ENCODE measurements around the gene SLC35G6.
"Not testable (repeated sequence)": the region's sequence is repeated elsewhere in the genome, so short reads cannot be mapped to it uniquely, and the experiment has no call there.

Gene SLC35G6

DNA sequence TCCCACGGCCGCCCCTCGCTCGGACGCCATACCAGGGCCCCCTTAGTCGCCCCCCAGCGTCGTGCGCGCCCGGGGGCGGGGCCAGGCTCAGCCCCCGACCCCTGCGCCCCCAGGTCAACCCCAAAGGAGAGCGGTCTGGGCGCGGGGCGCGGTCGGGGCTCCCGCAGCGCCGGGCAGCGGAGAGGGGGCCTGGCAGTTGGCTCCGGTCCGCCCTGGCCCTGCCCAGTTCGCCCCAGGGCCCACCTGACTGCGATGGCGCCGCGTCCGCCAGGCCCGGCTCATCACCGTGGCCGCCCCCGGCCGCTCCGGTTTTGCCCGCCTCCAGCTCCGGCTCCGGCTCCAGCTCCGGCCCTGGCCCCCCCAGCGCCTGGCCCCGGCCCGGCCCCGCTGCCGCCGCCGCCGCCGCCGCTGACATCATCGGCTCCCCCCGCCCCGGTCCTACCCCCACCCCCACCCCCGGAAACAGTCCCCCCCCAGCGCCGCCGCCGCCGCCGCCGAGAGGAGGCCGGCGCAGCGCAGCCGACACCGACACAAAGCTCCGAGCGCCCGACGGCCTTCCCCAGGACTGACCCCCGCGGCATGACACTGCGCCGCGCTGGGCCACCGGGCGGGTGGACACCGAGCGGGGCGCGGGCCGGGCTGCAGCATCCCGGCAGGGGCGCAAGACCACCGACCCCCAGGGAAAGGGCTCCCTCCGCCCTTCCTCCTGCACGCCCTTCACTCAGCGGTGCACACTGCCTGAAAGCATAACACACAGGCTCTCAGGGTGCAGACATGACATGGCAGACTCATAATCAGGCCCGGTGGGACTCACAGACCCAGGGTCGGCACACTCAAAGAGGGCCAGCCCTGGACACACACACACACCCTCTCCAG lies 1.8 kb upstream of the SLC35G6 start, which contains the start of gene ZBTB4:
TSS of gene ZBTB4 (minus strand) at position 419 of the 876 bp plus-strand sequence. CDS start 12,830 bp downstream, outside the sequence.
- peak; percentile 60 to 65 for DNase-seq

DNA sequence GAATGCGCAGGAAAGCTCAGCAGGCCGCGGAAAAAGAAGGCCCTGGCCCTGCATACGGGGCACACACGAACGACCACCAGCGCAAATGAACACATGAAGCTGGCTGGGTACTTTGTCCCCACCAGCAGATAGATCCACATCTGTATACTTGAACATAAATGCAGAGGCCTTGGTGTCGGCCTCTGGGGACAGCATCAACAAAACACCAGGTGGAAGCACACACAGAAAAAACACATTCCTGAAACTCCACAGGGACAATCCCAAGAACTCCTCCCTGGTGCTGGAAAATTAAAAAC lies 1.2 kb upstream of the SLC35G6 start:
- no peak for DNase-seq

DNA sequence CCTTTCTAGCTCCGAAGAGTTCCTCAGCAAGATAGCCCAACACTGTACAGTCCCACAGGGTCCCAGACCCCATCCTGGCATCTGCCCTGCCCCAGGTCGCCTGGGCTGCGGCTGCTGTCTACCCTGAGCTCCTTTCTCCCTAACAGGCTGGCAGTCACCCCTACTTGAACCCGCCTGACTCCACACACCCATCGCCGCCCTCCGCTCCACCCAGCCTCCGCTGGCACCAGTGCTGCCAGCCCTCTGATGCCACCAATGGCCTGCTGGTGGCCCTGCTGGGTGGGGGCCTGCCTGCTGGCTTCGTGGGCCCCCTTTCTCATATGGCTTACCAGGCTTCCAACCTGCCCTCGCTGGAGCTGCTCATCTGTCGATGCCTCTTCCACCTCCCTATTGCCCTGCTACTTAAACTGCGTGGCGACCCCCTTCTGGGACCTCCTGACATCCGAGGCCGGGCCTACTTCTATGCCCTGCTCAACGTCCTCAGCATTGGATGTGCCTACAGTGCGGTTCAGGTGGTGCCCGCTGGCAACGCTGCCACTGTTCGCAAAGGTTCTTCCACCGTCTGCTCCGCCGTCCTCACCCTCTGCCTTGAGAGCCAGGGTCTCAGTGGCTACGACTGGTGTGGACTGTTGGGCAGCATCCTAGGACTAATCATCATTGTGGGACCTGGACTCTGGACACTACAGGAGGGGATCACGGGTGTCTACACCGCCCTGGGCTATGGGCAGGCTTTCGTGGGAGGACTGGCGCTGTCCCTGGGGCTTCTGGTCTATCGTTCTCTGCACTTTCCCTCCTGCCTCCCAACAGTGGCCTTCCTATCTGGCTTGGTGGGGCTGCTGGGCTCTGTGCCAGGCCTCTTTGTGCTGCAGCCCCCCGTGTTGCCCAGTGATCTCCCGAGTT lies 846 bp downstream of the SLC35G6 start:
- not testable (repeated sequence) for DNase-seq

DNA sequence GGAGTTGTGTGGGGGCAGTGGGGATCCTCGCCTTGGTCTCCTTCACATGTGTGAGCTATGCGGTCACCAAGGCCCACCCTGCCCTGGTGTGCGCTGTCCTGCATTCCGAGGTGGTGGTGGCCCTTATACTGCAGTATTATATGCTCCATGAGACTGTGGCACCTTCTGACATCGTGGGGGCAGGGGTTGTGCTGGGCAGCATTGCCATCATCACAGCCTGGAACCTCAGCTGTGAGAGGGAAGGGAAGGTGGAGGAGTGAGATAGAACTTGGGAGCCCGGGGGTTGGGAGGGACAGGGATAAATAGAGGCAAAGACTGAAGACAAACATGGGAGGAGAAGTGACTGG lies 1.5 kb downstream of the SLC35G6 start:
- not testable (repeated sequence) for DNase-seq

DNA sequence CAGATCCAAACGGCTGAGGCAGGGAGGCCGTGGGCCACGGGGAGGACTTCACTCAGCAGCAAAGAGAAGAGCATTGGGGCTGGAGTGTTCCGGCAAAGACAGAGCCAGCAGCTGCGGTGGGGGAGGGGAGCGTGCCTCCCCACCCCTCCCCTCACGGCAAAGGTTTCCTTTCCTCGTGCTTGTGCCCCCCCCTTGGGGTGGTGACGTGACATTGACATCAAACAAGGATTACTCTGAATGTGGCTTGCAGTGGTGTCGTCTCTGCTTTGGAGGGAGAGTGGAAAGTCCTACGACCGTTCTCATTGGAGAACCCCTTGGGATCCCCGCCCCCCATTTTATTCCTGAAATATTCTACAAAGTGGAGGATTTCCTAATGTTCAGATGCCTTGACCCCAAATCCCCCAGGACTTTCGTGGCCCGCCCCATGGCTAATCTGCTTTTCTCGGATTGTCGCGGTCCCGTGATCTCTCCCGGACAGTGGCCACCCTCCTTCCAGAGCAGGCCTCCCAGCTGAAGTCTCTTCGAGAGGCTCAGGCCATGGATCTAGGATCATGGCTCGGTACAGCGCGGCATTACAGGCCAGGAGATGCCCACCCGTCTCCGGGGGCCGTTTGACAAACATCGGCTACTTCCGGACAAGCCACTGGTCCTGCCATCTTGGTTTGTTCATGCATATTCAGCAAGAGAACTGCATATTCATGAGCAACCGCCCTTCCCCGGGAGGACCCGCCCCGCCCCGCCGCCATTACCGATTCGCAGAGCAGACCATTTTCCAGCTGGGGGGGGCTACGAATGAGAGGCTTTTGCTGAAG lies 2.2 kb downstream of the SLC35G6 start:
- DNase-seq, result peak; percentile 96 to 98

DNA sequence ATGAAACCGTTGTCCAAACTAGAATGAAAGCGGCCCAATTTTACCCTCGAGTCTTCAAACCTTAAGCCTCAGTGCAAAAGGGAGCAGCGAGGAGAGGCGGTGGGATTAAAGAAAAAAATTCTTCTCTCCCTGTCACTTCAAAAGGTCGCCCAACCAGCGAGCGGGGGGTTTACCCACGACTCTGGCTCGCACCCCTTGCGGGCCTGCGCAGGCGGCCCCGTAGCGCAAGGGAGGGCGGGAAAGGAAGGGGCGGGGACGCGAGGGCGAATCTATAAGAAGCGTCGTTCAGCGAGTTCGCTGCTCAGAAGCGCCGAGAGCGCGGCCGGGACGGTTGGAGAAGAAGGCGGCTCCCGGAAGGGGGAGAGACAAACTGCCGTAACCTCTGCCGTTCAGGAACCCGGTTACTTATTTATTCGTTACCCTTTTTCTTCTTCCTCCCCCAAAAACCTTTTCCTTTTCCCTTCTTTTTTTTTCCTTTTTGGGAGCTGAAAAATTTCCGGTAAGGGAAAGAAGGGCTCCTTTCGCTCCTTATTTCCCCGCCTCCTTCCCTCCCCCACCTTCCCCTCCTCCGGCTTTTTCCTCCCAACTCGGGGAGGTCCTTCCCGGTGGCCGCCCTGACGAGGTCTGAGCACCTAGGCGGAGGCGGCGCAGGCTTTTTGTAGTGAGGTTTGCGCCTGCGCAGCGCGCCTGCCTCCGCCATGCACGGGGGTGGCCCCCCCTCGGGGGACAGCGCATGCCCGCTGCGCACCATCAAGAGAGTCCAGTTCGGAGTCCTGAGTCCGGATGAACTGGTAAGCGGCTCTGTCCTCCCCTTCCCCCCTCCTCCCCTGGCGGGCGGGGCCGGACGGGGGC lies 3.0 kb downstream of the SLC35G6 start, which contains the start of gene POLR2A:
TSS of gene POLR2A (plus strand) at position 300 of the 852 bp plus-strand sequence.
- DNase-seq, result peak; percentile 97 to 98

DNA sequence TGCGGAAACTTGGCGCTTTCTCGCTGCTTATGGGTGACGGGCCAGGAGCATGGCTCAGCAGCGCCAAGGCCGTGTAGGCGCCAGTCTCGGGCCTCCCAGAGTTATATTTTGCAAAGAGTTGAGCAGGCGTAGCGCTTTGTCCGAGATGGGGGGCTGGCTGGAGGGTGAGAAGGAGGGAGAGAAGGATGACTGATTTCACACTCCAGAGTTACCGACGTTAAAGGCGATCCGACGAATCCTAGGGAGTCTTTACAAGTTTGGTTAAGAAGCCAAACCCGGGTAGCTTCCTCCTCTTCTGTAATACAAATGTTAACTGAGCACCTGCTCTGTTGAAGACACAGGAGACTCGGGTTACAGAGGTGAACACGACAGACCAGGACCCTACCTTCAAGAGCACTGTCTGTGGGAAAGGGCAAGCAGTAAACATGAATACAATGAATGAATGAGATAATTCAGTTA lies 3.7 kb downstream of the SLC35G6 start:
- no peak for DNase-seq

DNA sequence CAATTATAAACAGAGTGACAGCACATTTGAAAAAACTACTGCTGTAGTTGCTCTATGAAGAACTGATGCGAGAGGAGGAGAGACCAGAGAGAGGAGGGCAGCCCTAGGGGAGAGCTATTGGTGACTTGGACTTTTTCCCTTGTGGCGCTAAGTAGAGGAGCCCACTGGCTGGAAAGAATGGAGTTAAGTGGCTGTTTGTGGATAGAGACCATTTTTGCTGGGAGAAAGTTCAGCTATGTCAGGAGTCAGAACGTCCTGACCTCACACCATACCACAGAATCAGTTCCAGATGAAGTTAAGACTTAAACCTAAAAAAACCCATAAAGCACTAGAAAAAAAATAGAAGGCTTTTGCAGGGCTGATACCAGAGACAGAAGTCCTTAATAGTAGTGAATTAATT lies 4.9 kb downstream of the SLC35G6 start:
- no peak for DNase-seq

DNA sequence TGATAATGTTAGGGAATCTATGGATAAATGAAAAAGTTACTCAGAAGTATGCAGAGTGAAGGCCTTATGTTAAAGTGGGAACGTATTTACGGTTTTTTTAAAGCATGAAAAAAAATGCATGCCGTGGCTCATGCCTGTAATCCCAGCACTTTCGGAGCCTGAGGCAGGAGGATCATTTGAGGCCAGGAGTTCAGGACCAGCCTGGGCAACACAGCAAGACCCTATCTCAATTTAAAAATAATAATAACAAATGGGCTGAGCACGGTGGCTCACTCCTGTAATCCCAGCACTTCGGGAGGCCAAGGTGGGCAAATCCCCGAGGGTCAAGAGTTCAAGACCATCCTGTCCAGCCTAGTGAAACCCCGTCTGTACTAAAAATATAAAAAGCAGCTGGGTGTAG lies 8.9 kb downstream of the SLC35G6 start:
- DNase-seq, result no peak

DNA sequence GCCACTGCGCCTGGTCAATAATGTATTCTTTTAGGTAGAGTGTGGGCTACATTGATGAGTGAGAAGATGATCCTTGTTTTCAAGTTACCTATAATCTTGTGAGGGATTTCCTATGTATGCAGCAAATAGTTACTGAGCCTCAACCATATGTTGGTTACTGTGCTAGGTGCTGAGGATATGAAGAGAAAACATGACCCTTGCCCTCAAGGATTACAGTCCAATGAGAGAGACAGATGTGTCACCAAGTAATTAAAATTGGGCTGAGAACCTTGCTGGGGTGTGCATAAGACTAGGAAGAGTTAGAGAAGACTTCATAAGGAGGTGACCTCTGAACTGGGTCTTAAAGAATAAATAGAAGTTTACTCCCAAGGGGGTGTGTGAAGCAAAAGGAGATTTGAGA lies 10.3 kb downstream of the SLC35G6 start:
- no peak for DNase-seq

DNA sequence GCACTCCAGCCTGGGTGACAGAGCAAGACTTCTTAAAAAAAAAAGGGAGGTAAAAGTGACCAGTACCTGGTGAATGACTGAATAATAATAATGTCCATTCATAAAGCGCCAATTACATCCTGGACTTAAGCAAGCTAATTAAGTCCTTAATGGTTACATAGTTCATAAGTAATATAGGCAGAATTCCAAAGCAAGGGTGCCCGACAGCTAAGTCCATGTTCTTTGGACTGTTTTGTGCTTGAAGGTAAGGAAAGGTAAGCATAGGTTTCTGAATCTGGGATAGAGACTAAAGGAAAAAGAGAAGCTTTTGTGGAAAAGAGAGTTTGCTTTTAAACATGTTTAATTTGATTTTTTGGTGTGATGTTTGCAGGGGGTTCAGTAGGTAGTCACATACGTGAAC lies 12.7 kb downstream of the SLC35G6 start:
- no peak for DNase-seq

DNA sequence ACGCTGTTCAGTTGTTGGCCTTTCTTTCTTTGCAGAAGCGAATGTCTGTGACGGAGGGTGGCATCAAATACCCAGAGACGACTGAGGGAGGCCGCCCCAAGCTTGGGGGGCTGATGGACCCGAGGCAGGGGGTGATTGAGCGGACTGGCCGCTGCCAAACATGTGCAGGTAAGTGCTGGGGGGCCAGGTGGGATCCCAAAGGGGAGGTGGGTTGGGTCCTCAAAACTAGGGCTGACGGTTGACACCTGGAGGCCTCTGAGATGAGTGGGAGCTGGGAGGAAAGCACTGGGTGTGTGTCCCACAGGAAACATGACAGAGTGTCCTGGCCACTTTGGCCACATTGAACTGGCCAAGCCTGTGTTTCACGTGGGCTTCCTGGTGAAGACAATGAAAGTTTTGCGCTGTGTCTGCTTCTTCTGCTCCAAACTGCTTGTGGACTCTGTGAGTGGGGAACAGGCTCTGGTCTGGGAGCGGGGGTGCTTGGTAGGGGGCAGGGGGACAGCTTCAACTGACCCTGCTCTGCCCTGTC lies 14.7 kb downstream of the SLC35G6 start:
- DNase-seq, result no peak

DNA sequence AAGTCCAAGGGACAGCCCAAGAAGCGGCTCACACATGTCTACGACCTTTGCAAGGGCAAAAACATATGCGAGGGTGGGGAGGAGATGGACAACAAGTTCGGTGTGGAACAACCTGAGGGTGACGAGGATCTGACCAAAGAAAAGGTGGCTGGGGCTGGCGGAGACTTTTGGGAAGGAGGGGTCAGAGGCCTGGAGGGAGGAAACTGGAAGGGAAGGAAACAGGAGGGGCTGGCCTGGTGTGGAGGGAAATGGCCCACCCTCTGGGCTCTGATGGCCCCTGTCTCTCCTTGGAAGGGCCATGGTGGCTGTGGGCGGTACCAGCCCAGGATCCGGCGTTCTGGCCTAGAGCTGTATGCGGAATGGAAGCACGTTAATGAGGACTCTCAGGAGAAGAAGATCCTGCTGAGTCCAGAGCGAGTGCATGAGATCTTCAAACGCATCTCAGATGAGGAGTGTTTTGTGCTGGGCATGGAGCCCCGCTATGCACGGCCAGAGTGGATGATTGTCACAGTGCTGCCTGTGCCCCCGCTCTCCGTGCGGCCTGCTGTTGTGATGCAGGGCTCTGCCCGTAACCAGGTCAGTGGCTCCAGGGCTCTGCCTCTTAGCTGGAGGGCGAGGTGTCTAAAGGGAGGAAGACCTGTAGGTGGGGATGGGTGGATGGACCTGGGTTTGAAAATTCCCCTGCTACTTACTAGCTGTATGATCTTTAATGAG lies 15.4 kb downstream of the SLC35G6 start:
- DNase-seq, result no peak

DNA sequence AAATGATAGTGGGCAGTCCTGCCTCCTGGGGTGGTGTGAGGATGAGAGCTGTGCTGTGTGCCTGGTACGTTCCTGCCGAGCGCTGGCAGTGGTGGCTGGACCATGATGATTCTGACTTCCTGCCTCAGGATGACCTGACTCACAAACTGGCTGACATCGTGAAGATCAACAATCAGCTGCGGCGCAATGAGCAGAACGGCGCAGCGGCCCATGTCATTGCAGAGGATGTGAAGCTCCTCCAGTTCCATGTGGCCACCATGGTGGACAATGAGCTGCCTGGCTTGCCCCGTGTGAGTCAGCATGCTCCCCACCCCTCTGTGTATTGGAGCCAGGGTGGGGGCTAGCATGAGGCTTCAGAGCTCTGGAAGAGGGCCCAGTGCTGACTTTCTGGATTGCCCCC lies 16.0 kb downstream of the SLC35G6 start:
- no peak for DNase-seq

DNA sequence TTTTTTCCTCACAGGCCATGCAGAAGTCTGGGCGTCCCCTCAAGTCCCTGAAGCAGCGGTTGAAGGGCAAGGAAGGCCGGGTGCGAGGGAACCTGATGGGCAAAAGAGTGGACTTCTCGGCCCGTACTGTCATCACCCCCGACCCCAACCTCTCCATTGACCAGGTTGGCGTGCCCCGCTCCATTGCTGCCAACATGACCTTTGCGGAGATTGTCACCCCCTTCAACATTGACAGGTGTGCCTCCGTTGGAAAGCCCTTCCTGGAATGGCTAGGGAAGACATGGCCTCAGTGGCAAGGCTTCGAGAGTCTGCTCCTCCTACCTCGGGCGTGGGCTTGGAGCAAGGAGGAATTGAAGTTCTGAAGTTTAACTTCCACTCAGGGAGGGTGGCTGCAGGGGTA lies 16.4 kb downstream of the SLC35G6 start:
- no peak for DNase-seq

DNA sequence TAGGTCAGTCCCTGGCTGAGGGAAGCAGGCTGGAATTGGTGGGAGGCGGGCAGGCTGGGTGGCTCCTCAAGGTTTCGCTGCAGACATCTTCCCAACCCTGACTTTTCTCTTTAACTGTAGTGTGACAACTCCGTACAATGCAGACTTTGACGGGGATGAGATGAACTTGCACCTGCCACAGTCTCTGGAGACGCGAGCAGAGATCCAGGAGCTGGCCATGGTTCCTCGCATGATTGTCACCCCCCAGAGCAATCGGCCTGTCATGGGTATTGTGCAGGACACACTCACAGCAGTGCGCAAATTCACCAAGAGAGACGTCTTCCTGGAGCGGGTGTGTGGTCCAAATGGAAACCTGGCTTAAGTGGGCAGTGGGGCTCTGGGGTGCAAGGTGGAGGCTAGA lies 17.9 kb downstream of the SLC35G6 start:
- DNase-seq, result no peak

DNA sequence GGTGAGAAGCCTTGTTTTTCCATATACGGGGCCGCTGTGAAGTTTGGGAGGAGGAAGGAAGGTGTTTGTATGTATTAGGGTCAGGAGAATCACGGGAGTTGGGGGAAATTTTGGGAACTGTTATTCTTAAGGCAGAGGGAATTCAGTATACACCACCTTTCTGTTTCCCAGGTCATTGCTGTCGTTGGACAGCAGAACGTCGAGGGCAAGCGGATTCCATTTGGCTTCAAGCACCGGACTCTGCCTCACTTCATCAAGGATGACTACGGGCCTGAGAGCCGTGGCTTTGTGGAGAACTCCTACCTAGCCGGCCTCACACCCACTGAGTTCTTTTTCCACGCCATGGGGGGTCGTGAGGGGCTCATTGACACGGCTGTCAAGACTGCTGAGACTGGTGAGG lies 20.5 kb downstream of the SLC35G6 start:
- DNase-seq, result no peak

DNA sequence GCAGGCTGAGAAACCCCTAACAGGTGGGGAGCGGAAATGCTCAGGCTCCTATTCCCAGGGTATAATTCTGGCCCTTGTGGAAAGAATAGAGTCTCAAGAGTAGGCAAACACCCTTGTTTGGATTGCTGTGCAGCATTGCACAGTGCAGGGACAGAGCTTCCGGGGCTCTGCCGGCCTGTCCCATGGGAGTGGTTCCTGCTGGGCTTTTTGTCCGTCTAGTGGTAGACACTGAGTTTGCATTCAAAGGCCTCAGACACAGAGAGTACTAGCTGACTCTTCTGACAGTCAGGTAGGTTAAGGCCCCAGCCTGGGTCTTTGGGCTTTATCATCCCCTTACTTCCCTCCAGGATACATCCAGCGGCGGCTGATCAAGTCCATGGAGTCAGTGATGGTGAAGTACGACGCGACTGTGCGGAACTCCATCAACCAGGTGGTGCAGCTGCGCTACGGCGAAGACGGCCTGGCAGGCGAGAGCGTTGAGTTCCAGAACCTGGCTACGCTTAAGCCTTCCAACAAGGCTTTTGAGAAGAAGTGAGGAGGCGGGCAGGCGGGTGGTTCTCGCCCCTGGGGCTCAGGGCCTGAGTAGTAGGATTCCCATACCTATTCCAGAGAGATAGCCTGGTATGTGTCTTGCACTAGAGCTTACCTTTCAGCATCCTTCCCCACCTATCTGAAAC lies 21.1 kb downstream of the SLC35G6 start:
- no peak for DNase-seq

DNA sequence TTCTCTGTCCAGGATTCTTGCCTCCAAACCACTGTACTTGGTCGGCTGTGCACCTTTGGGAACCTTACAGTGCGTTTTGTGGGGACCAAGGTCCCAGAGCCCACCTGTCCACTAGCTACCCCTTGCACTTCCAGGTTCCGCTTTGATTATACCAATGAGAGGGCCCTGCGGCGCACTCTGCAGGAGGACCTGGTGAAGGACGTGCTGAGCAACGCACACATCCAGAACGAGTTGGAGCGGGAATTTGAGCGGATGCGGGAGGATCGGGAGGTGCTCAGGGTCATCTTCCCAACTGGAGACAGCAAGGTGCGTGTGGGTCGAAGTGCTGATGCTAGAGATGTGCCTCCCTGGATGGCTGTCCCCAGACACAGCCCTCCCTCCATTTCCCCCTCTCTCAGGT lies 21.7 kb downstream of the SLC35G6 start:
- no peak for DNase-seq

DNA sequence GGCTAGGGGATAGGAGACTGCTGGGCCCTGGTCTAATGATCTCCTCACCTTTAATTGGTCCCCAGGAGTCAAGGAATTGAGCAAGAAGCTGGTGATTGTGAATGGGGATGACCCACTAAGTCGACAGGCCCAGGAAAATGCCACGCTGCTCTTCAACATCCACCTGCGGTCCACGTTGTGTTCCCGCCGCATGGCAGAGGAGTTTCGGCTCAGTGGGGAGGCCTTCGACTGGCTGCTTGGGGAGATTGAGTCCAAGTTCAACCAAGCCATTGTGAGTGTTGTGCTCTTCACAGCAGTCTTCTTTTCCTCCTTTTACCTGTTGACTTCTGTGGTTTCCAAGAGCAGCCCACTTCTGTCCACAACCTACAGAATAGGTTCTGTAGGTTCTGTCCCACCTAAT lies 22.3 kb downstream of the SLC35G6 start:
- no peak for DNase-seq

Data from activated CD4-positive, alpha-beta T cell treated with anti-CD3 and anti-CD28 coated beads for 4 hours (primary cell).